Cardiac ventricle fibroblast (primary cell): ENCODE measurements around the gene NMRAL1. TPM values are rescaled to one million over a fixed set of nuclear protein-coding genes. Genes with fewer than 3 reads are reported as not detected.

Source experiments
- total RNA-seq: library from RNA; depleted of rRNA; stranded (reverse); fragments of >200 nt; gene quantifications from 2 replicates; pipeline ENCODE4 v1.2.3, GENCODE V29; 2015

The NMRAL1 gene
- total RNA-seq, result 33.8 and 35.6 TPM in 2 replicates

GRCh38 chr16:4474192-4474961 lies at the start of gene NMRAL1:
Gene NMRAL1 (minus strand): TSS chr16:4474625. CDS start chr16:4474132, 493 bp downstream.

DNA sequence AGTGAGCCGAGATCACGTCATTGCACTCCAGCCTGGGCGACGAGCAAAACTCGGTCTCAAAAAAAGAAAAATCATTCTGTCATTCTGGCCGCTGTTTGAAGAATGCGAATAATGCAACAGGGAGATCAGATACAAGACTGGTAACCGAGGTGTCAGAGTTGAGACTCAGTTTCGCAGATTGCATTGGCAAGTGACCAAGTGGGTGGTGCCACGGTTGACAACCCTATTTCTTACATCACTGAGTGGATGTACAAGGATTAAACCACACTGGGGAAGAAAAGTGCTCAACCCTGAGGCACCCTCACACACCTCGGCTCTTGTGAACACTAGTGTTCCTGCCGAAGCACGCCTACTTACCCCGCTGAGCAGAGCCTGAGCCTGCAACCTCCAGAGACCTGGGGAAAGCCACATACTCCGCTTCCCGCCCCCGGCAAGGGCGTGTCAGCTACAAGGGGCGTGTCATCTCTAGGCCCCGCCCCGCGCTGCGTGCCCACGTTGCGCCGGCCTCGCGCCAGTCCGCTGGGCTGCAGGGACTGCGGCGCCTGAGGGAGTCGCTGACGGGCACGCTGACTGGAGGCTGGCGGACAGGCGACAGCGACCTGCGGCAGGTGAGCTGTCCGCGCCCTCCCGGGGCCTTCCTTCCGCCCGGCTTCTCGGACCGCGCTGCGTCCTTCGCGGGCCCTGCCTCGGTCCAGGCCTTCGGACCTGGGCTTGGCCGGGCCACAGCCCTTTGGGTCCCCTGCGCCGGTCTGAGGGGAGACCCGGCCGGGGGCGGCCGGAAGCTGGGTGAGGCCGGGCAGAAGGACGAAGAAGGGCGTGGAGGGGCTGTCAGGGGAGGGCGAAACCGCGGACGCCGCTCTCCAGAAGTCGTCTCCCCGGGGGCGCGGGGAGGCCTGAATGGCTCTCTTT lies 1.7 kb upstream of the NMRAL1 start, which contains the start of gene HMOX2:
Gene HMOX2, plus strand, starts transcription at position 519 of the 909 bp plus-strand sequence. CDS start 29,127 bp downstream, outside the sequence.

GRCh38 chr16:4425378-4426020 lies 48.9 kb downstream of the NMRAL1 start, which contains the start of gene DNAJA3:
Gene DNAJA3 (plus strand): TSS chr16:4425868. CDS start chr16:4425882, 14 bp downstream.

GRCh38 chr16:4416200-4417032 lies 58.0 kb downstream of the NMRAL1 start, which contains the start of gene CORO7:
Gene CORO7 (minus strand): TSS chr16:4416596. CDS start chr16:4416518, 78 bp downstream.

Other genes starting within 250 kb of the NMRAL1 start
- not detected in 2 replicates for gene SRL, start 232.5 kb downstream of the NMRAL1 start, total RNA-seq
- 6.4 and 9.6 TPM in 2 replicates for gene TFAP4, start 201.6 kb downstream of the NMRAL1 start, total RNA-seq
- gene GLIS2, start 158.6 kb downstream of the NMRAL1 start, total RNA-seq, result 8.0 and 9.4 TPM in 2 replicates
- gene PAM16, start 123.3 kb downstream of the NMRAL1 start, total RNA-seq, result 24.1 and 24.2 TPM in 2 replicates
- 96.0 and 96.3 TPM in 2 replicates for gene VASN, start 102.8 kb downstream of the NMRAL1 start, total RNA-seq
- gene CORO7, start 58.0 kb downstream of the NMRAL1 start, total RNA-seq, result 9.2 and 10.0 TPM in 2 replicates
- 24.5 and 30.7 TPM in 2 replicates for gene DNAJA3, start 48.8 kb downstream of the NMRAL1 start, total RNA-seq
- 31.5 and 39.6 TPM in 2 replicates for gene HMOX2, start 1.8 kb upstream of the NMRAL1 start, total RNA-seq
- gene CDIP1, start 64.1 kb upstream of the NMRAL1 start, total RNA-seq, result 11.5 and 12.6 TPM in 2 replicates
- not detected in 2 replicates for gene C16orf96, start 81.7 kb upstream of the NMRAL1 start, total RNA-seq
- 7.2 and 9.1 TPM in 2 replicates for gene UBALD1, start 140.3 kb upstream of the NMRAL1 start, total RNA-seq
- gene MGRN1, start 150.2 kb upstream of the NMRAL1 start, total RNA-seq, result 58.5 and 59.9 TPM in 2 replicates
- 23.1 and 32.0 TPM in 2 replicates for gene NUDT16L1, start 218.9 kb upstream of the NMRAL1 start, total RNA-seq